ENCODE data around the gene JMJD6.

JMJD6 gene

GRCh38 chr17:76726231-76726775, at the start of gene JMJD6:
JMJD6 (minus strand) TSS chr17:76726606; CDS start chr17:76726475, 131 bp downstream.
- H3K9me3 ChIP-seq (ENCODE audit: severe bottlenecking), result no peaks in the 10 kb centered on the region
- H3K4me3 ChIP-seq (ENCODE audit: low read depth, low read length), result peak within 1 kb of the TSS; percentile 94
- peak within 1 kb of the TSS; percentile 95 for H3K27ac ChIP-seq
- DNase-seq, result peak; percentile 99
- no peaks in the 10 kb centered on the region for H3K27me3 ChIP-seq (ENCODE audit: insufficient read depth, low read depth, severe bottlenecking)
- peaks cover 65% of the 10 kb centered on the region for H3K36me3 ChIP-seq
- no peak for TF ChIP-seq CTCF (IDR thresholded peaks at IDR 0.05; ENCODE audit: low read depth, low read length)

GRCh38 chr17:76775021-76775600, 48.7 kb upstream of the JMJD6 start:
- Histone ChIP-seq H3K4me3 (ENCODE audit: low read depth, low read length) (no peak overlapping the region), H3K9me3 (ENCODE audit: severe bottlenecking) (no peaks in the 10 kb centered on the region), H3K36me3 (peaks cover 56% of the 10 kb centered on the region), H3K27ac (peak overlapping the region; percentile 62), H3K27me3 (ENCODE audit: insufficient read depth, low read depth, severe bottlenecking) (no peaks in the 10 kb centered on the region)
- TF ChIP-seq CTCF (IDR thresholded peaks at IDR 0.05; ENCODE audit: low read depth, low read length), result no peak
- peak; percentile 66 for DNase-seq

- Histone ChIP-seq H3K4me3 (ENCODE audit: low read depth, low read length) (peak overlapping the region; percentile 4), H3K36me3 (peaks cover 49% of the 10 kb centered on the region)
- DNase-seq, result peak; percentile 92
Measured at GRCh38 chr17:76772842-76773525, 46.6 kb upstream of the JMJD6 start.

GRCh38 chr17:76758570-76758969, 32.2 kb upstream of the JMJD6 start:
- TF ChIP-seq CTCF (IDR thresholded peaks at IDR 0.05; ENCODE audit: low read depth, low read length), result no peak

More at GRCh38 chr17:76772842-76773525, 46.6 kb upstream of the JMJD6 start:
- 0 out of 2 replicates have a peak, but pooled peaks have one; percentile 17 for TF ChIP-seq CTCF (IDR thresholded peaks at IDR 0.05; ENCODE audit: low read depth, low read length)
- H3K27ac ChIP-seq, result peak overlapping the region; percentile 65
- no peaks in the 10 kb centered on the region for H3K9me3 ChIP-seq (ENCODE audit: severe bottlenecking)
- no peaks in the 10 kb centered on the region for H3K27me3 ChIP-seq (ENCODE audit: insufficient read depth, low read depth, severe bottlenecking)

GRCh38 chr17:76757256-76757655, 30.9 kb upstream of the JMJD6 start:
- Histone ChIP-seq H3K27me3 (ENCODE audit: insufficient read depth, low read depth, severe bottlenecking) (no peaks in the 10 kb centered on the region), H3K27ac (no peak overlapping the region), H3K4me3 (ENCODE audit: low read depth, low read length) (no peak overlapping the region), H3K9me3 (ENCODE audit: severe bottlenecking) (no peaks in the 10 kb centered on the region), H3K36me3 (peaks cover 52% of the 10 kb centered on the region)
- TF ChIP-seq CTCF (IDR thresholded peaks at IDR 0.05; ENCODE audit: low read depth, low read length), result no peak
- DNase-seq, result no peak

More at GRCh38 chr17:76758570-76758969, 32.2 kb upstream of the JMJD6 start:
- no peaks in the 10 kb centered on the region for H3K9me3 ChIP-seq (ENCODE audit: severe bottlenecking)
- no peak overlapping the region for H3K27ac ChIP-seq
- DNase-seq, result no peak
- H3K36me3 ChIP-seq, result peaks cover 52% of the 10 kb centered on the region
- H3K4me3 ChIP-seq (ENCODE audit: low read depth, low read length), result no peak overlapping the region
- no peaks in the 10 kb centered on the region for H3K27me3 ChIP-seq (ENCODE audit: insufficient read depth, low read depth, severe bottlenecking)

Measured in WERI-Rb-1 (cell line).